MG63 (cell line): ENCODE data around the gene MBD6. TPM values are rescaled to one million over a fixed set of nuclear protein-coding genes. Genes with fewer than 3 reads are reported as not detected.
"Not testable (repeated sequence)": the region's sequence is repeated elsewhere in the genome, so short reads cannot be mapped to it uniquely, and the experiment has no call there.

Experiments used
- DNase-seq: peaks from one replicate; pipeline ENCODE4 v3.0.0-alpha.2; 2020
- H3K27me3 ChIP-seq: fragments of 250-450 bp; sonication (Bioruptor Pico); 2 replicates; pipeline ENCODE4 v1.5.1; 2020; ENCODE audit warnings: mild to moderate bottlenecking, moderate library complexity
- H3K36me3 ChIP-seq: fragments of 250-450 bp; sonication (Bioruptor Pico); 2 replicates; pipeline ENCODE4 v1.5.1; 2020; ENCODE audit warnings: mild to moderate bottlenecking, moderate library complexity
- H3K4me3 ChIP-seq: fragments of 250-450 bp; sonication (Bioruptor Pico); 2 replicates; pipeline ENCODE4 v1.5.1; 2020; ENCODE audit warnings: mild to moderate bottlenecking, moderate library complexity
- H3K9me3 ChIP-seq: fragments of 250-450 bp; sonication (Bioruptor Pico); 2 replicates; pipeline ENCODE4 v1.5.1; 2020; ENCODE audit warnings: mild to moderate bottlenecking, moderate library complexity
- total RNA-seq: library from RNA; depleted of rRNA; stranded (reverse); fragments of >200 nt; shearing (Covaris generic); gene quantifications from 2 replicates; pipeline ENCODE4 v1.2.3, GENCODE V29; 2014; ENCODE audit warnings: low replicate concordance

MBD6 gene
- total RNA-seq, 1 experiment from 2014 or later = 3.0 TPM

GRCh38 chr12:57549909-57550640 is 27.5 kb downstream of the MBD6 start, which contains the start of gene KIF5A:
TSS of gene KIF5A (plus strand) at chr12:57550044. CDS start at chr12:57550272, 228 bp downstream.
- Histone ChIP-seq H3K36me3 (peaks cover 9% of the 10 kb centered on the region), H3K4me3 (no peak within 1 kb of the TSS)
- peak; percentile 21 for DNase-seq

GRCh38 chr12:57550641-57551549 is 28.3 kb downstream of the MBD6 start:
- 0 out of 2 replicates have a peak, but pooled peaks cover 3% of the 10 kb centered on the region for H3K36me3 ChIP-seq
- no peaks in the 10 kb centered on the region; the same call in 1 of the 2 replicates for H3K27me3 ChIP-seq
- DNase-seq = no peak
- H3K4me3 ChIP-seq = no peak overlapping the region
- H3K9me3 ChIP-seq = no peaks in the 10 kb centered on the region

More at GRCh38 chr12:57549909-57550640, 27.5 kb downstream of the MBD6 start, which contains the start of gene KIF5A:
- Histone ChIP-seq H3K9me3 (no peaks in the 10 kb centered on the region), H3K27me3 (no peaks in the 10 kb centered on the region; the same call in 1 of the 2 replicates)

- no peak overlapping the region for H3K4me3 ChIP-seq
- no peaks in the 10 kb centered on the region for H3K9me3 ChIP-seq
- 0 out of 2 replicates have a peak, but pooled peaks cover under 1% of the 10 kb centered on the region for H3K36me3 ChIP-seq
- no peak for DNase-seq
- no peaks in the 10 kb centered on the region; the same call in 1 of the 2 replicates for H3K27me3 ChIP-seq
Observed at GRCh38 chr12:57551637-57552305, 29.1 kb downstream of the MBD6 start.

- Histone ChIP-seq H3K36me3 (no peaks in the 10 kb centered on the region), H3K9me3 (no peaks in the 10 kb centered on the region), H3K27me3 (no peaks in the 10 kb centered on the region; the same call in 1 of the 2 replicates), H3K4me3 (no peak overlapping the region)
- no peak for DNase-seq
Observed at GRCh38 chr12:57552306-57552651, 29.7 kb downstream of the MBD6 start.

GRCh38 chr12:57552835-57553313 is 30.2 kb downstream of the MBD6 start:
- peak; percentile 14 for DNase-seq
- Histone ChIP-seq H3K4me3 (no peak overlapping the region), H3K27me3 (no peaks in the 10 kb centered on the region; the same call in 1 of the 2 replicates), H3K9me3 (no peaks in the 10 kb centered on the region), H3K36me3 (no peaks in the 10 kb centered on the region)

GRCh38 chr12:57553343-57554202 is 30.9 kb downstream of the MBD6 start:
- Histone ChIP-seq H3K36me3 (no peaks in the 10 kb centered on the region), H3K27me3 (no peaks in the 10 kb centered on the region; the same call in 1 of the 2 replicates), H3K9me3 (no peaks in the 10 kb centered on the region), H3K4me3 (no peak overlapping the region)
- DNase-seq = no peak

GRCh38 chr12:57554453-57554852 is 31.8 kb downstream of the MBD6 start:
- Histone ChIP-seq H3K9me3 (no peaks in the 10 kb centered on the region), H3K4me3 (no peak overlapping the region), H3K27me3 (no peaks in the 10 kb centered on the region; the same call in 1 of the 2 replicates), H3K36me3 (no peaks in the 10 kb centered on the region)
- DNase-seq = no peak

GRCh38 chr12:57554897-57555296 is 32.3 kb downstream of the MBD6 start:
- Histone ChIP-seq H3K9me3 (no peaks in the 10 kb centered on the region), H3K36me3 (no peaks in the 10 kb centered on the region), H3K27me3 (no peaks in the 10 kb centered on the region; the same call in 1 of the 2 replicates), H3K4me3 (no peak overlapping the region)
- no peak for DNase-seq

GRCh38 chr12:57558864-57559263 is 36.2 kb downstream of the MBD6 start:
- no peak overlapping the region for H3K4me3 ChIP-seq
- peaks cover 16% of the 10 kb centered on the region for H3K27me3 ChIP-seq
- H3K36me3 ChIP-seq = no peaks in the 10 kb centered on the region
- DNase-seq = no peak
- H3K9me3 ChIP-seq = no peaks in the 10 kb centered on the region

GRCh38 chr12:57560516-57560915 is 37.9 kb downstream of the MBD6 start:
- DNase-seq = no peak
- no peaks in the 10 kb centered on the region for H3K9me3 ChIP-seq
- no peaks in the 10 kb centered on the region for H3K36me3 ChIP-seq
- no peak overlapping the region for H3K4me3 ChIP-seq
- H3K27me3 ChIP-seq = peaks cover 21% of the 10 kb centered on the region

- peak; percentile 43 for DNase-seq
- H3K9me3 ChIP-seq, H3K4me3 ChIP-seq: not testable (repeated sequence)
Observed at GRCh38 chr12:57561117-57561516, 38.5 kb downstream of the MBD6 start.

GRCh38 chr12:57563358-57563757 is 40.7 kb downstream of the MBD6 start:
- H3K4me3 ChIP-seq = no peak overlapping the region
- DNase-seq = no peak
- H3K27me3 ChIP-seq = peaks cover 21% of the 10 kb centered on the region
- H3K36me3 ChIP-seq = no peaks in the 10 kb centered on the region
- H3K9me3 ChIP-seq = no peaks in the 10 kb centered on the region

More at GRCh38 chr12:57561117-57561516, 38.5 kb downstream of the MBD6 start:
- peaks cover 21% of the 10 kb centered on the region for H3K27me3 ChIP-seq
- H3K36me3 ChIP-seq = not testable (repeated sequence)

GRCh38 chr12:57564178-57564740 is 41.6 kb downstream of the MBD6 start:
- DNase-seq = no peak
- Histone ChIP-seq H3K4me3 (no peak overlapping the region), H3K36me3 (no peaks in the 10 kb centered on the region), H3K27me3 (peaks cover 21% of the 10 kb centered on the region), H3K9me3 (no peaks in the 10 kb centered on the region)

GRCh38 chr12:57568838-57569237 is 46.2 kb downstream of the MBD6 start:
- Histone ChIP-seq H3K9me3 (no peaks in the 10 kb centered on the region), H3K27me3 (peaks cover 5% of the 10 kb centered on the region), H3K4me3 (no peak overlapping the region), H3K36me3 (no peaks in the 10 kb centered on the region)
- DNase-seq = no peak

GRCh38 chr12:57569858-57570257 is 47.2 kb downstream of the MBD6 start:
- DNase-seq = no peak
- no peaks in the 10 kb centered on the region for H3K36me3 ChIP-seq
- H3K27me3 ChIP-seq = 0 out of 2 replicates have a peak, but pooled peaks cover 2% of the 10 kb centered on the region
- no peaks in the 10 kb centered on the region for H3K9me3 ChIP-seq
- no peak overlapping the region for H3K4me3 ChIP-seq
